Lower lobe of right lung (tissue), 2 donors: ENCODE measurements around the gene GPR146. TPM values are rescaled to one million over a fixed set of nuclear protein-coding genes. Genes with fewer than 3 reads are reported as not detected.

Experiments
- ATAC-seq, 2 donors: fragments of 200-7000 bp; cut with Tn5 transposase; one replicate each; pipeline ENCODE4 v1.9.1; 2020 to 2022; ENCODE audit warnings: mild to moderate bottlenecking in 2 of 2, moderate library complexity in 2 of 2
- DNase-seq: peaks from one replicate; pipeline ENCODE4 v3.0.0-alpha.2; 2020
- H3K27ac ChIP-seq: fragments of 200-600 bp; one replicate; pipeline ENCODE4 v1.8.0; 2022
- H3K27me3 ChIP-seq: fragments of 200-600 bp; one replicate; pipeline ENCODE4 v1.8.0; 2022; ENCODE audit warnings: low read depth
- H3K36me3 ChIP-seq: fragments of 200-600 bp; one replicate; pipeline ENCODE4 v1.8.0; 2022; ENCODE audit warnings: mild to moderate bottlenecking
- H3K4me1 ChIP-seq: fragments of 200-600 bp; one replicate; pipeline ENCODE4 v1.8.0; 2022
- H3K4me3 ChIP-seq: fragments of 200-600 bp; one replicate; pipeline ENCODE4 v1.8.0; 2022; ENCODE audit warnings: mild to moderate bottlenecking
- H3K9me3 ChIP-seq: fragments of 200-600 bp; one replicate; pipeline ENCODE4 v1.8.0; 2022
- CTCF ChIP-seq: fragments of 200-600 bp; IDR thresholded peaks from one replicate; pipeline ENCODE4 v1.8.0; 2022; ENCODE audit warnings: antibody characterized with exemption, mild to moderate bottlenecking
- intact Hi-C: fragments of 100-400 bp; cut with DNase I; formaldehyde crosslinking; loops from one replicate; pipeline ENCODE4 v1.11.0; 2022
- total RNA-seq: library from RNA; stranded (reverse); fragmentation: NEBNext Ultra II Directional; extraction: Animal tissue kit (Norgen Biotek cat#: 25700); gene quantifications from one replicate; pipeline ENCODE4 v1.2.1, GENCODE V29; 2021
- donor health status: DM: no; HTN: yes; CAD: no; lungs with severe emphysema.

The GPR146 gene
- total RNA-seq, 1 donor from 2014 or later = 44.8 TPM

- Histone ChIP-seq H3K9me3 (no peaks in the 10 kb centered on the region), H3K4me1 (peaks cover 8% of the 10 kb centered on the region), H3K4me3 (no peak overlapping the region), H3K36me3 (peaks cover 27% of the 10 kb centered on the region), H3K27ac (peak overlapping the region; percentile 47), H3K27me3 (no peaks in the 10 kb centered on the region)
- no peak for DNase-seq
- intact Hi-C loops = no loop called here
- TF ChIP-seq CTCF = no peak
- no peak for ATAC-seq
Observed at GRCh38 chr7:1095621-1096155, 51.3 kb downstream of the GPR146 start.

- Histone ChIP-seq H3K4me3 (no peak overlapping the region), H3K27me3 (no peaks in the 10 kb centered on the region), H3K4me1 (peaks cover 8% of the 10 kb centered on the region), H3K27ac (peak overlapping the region; percentile 47), H3K9me3 (no peaks in the 10 kb centered on the region), H3K36me3 (peaks cover 25% of the 10 kb centered on the region)
- ATAC-seq (peak; percentile 68 to 78), DNase-seq (peak; percentile 74)
- intact Hi-C loops = no loop called here
- no peak for TF ChIP-seq CTCF
Observed at GRCh38 chr7:1096156-1097119, 52.1 kb downstream of the GPR146 start.

GRCh38 chr7:1097120-1097504 is 52.8 kb downstream of the GPR146 start:
- ATAC-seq (no peak), DNase-seq (no peak)
- Histone ChIP-seq H3K36me3 (peaks cover 19% of the 10 kb centered on the region), H3K27me3 (no peaks in the 10 kb centered on the region), H3K4me1 (peaks cover 8% of the 10 kb centered on the region), H3K27ac (no peak overlapping the region), H3K4me3 (no peak overlapping the region), H3K9me3 (no peaks in the 10 kb centered on the region)
- intact Hi-C loops = no loop called here
- no peak for TF ChIP-seq CTCF

GRCh38 chr7:1098243-1099153 is 54.2 kb downstream of the GPR146 start:
- no peak for DNase-seq
- H3K4me1 ChIP-seq = peaks cover 8% of the 10 kb centered on the region
- TF ChIP-seq CTCF = no peak

GRCh38 chr7:1099154-1099542 is 54.8 kb downstream of the GPR146 start:
- Histone ChIP-seq H3K36me3 (no peaks in the 10 kb centered on the region), H3K4me1 (peaks cover 8% of the 10 kb centered on the region), H3K9me3 (no peaks in the 10 kb centered on the region), H3K27ac (no peak overlapping the region), H3K27me3 (no peaks in the 10 kb centered on the region), H3K4me3 (no peak overlapping the region)
- intact Hi-C loops = no loop called here
- ATAC-seq (no peak), DNase-seq (no peak)
- TF ChIP-seq CTCF = no peak

More at GRCh38 chr7:1098243-1099153, 54.2 kb downstream of the GPR146 start:
- H3K27ac ChIP-seq = no peak overlapping the region
- no peak for ATAC-seq
- intact Hi-C loops = no loop called here
- H3K36me3 ChIP-seq = peaks cover 6% of the 10 kb centered on the region
- H3K27me3 ChIP-seq = no peaks in the 10 kb centered on the region
- H3K9me3 ChIP-seq = no peaks in the 10 kb centered on the region
- H3K4me3 ChIP-seq = no peak overlapping the region
